Stimulated activated CD4-positive, alpha-beta T cell treated with anti-CD3 and anti-CD28 coated beads, Interleukin-12 subunit alpha, Interleukin-12 subunit beta, amount 100 ng/mL, for 48 hours (primary cell): Measurements from ENCODE around the gene WDR20.
"Not testable (repeated sequence)": the region's sequence is repeated elsewhere in the genome, so short reads cannot be mapped to it uniquely, and the experiment has no call there.

Experiments
- DNase-seq, 3 donors: peaks; one replicate each; pipeline ENCODE4 v3.0.0-alpha.2; 2020; ENCODE audit warnings: low read depth in 2 of 3, low spot score in 1 of 3

The WDR20 gene

DNA sequence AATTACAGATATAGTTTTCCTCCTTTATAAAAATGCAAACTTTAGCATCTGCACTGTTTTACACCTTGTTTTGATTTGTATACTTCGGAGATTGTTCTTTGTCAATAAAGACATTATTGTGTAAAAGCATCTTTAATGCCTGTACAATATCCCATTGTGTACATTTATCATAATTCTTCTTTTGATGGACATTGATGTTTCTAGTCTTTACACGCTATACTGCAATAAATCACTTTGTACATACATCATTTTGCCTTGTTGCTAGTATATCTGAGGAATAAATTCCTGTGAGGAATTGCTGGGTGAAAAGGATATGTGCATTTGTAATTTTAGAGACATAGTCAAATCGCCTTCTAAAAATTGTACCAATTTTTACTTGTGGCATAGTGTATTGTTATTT lies 30.4 kb downstream of the WDR20 start:
- no peak for DNase-seq

DNA sequence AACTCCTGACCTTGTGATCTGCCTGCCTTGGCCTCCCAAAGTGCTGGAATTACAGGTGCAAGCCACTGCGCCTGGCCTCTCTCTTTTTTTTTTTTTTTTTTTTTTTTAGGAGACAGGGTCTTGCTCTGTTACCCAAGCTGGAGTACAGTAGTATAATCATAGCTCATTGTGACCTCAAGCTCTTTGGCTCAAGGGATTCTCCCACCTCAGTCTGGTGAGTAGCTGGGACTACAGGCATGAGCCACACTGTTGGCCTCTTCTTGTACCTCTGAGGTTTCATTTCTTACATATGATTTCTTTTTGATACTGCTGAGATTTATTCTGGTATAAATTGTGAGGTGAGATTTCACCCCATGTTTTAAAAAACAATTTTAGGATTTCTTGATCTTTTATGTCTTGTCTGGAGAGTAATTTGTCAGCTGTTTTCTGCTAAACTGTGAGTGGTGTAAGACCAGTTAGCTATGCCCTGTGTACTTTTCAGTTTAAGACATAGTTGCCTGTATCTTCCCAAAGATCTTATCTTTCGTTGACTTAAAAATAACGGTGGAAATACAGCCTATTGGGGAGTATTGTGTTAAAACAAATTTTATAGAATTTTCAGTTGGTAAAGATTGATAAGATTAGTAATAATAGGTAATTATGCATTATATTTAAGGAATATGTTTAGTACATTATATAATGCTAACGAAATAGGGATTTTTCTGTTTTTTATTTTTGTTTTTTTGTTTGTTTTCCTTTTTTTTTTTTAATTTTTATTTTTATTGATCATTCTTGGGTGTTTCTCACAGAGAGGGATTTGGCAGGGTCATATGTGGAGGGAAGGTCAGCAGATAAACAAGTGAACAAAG lies 31.7 kb downstream of the WDR20 start:
- no peak for DNase-seq

DNA sequence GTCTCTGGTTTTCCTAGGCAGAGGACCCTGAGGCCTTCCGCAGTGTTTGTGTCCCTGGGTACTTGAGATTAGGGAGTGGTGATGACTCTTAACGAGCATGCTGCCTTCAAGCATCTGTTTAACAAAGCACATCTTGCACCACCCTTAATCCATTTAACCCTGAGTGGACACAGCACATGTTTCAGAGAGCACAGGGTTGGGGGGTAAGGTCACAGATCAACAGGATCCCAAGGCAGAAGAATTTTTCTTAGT lies 32.2 kb downstream of the WDR20 start:
- DNase-seq, result not testable (repeated sequence)

DNA sequence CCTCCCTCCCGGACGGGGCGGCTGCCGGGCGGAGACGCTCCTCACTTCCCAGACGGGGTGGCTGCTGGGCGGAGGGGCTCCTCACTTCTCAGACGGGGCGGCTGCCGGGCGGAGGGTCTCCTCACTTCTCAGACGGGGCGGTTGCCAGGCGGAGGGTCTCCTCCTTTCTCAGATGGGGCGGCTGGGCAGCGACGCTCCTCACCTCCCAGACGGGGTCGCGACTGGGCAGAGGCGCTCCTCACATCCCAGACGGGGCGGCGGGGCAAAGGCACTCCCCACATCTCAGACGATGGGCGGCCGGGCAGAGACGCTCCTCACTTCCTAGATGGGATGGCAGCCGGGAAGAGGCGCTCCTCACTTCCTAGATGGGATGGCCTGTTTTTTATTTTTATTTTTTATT lies 33.0 kb downstream of the WDR20 start:
- not testable (repeated sequence) for DNase-seq

GRCh38 chr14:102177161-102177560 lies 37.5 kb downstream of the WDR20 start:
- DNase-seq, result no peak

- no peak for DNase-seq
These were observed 39.1 kb downstream of the WDR20 start for GRCh38 chr14:102178806-102179205.

DNA sequence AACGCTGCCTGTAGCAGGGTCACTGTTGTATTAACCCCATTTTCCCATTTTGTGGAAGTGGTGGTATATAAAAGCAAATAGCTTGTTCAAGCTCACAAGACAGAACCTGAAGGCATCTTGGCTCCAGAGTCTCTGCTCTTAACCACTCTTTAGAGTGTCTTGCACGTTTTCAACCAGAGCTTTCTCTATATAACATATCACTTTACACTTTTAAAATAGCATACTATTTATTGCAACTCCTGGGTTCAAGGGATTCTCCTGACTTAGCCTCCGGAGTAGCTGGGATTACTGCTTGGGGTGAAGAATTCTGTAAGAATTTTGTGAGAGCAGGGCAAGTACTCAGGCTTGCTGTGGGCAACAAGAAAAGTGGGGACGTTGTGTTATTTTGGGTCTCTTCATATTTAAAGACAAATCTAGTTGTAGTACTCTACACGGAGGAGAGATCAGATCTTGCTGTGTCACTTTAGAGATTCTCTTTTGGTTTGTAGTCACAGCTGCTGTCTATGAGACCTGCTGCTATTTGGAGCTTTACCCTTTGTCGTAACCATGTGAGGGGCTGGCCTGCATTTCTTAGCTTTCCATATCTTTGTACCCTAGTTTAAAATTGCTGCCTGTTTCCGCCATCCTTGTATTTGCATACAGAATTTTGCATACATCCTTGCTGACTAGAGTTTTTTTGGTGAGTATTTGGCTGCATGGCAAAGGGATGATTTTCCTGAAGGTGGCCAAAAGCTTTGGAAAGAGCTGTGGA lies 40.7 kb downstream of the WDR20 start:
- no peak for DNase-seq

- no peak for DNase-seq
These were observed 41.5 kb downstream of the WDR20 start for GRCh38 chr14:102181187-102181586.

- DNase-seq, result peak in 1 of 3 donors; percentile 26
These were observed 42.5 kb downstream of the WDR20 start for GRCh38 chr14:102182190-102182589.

DNA sequence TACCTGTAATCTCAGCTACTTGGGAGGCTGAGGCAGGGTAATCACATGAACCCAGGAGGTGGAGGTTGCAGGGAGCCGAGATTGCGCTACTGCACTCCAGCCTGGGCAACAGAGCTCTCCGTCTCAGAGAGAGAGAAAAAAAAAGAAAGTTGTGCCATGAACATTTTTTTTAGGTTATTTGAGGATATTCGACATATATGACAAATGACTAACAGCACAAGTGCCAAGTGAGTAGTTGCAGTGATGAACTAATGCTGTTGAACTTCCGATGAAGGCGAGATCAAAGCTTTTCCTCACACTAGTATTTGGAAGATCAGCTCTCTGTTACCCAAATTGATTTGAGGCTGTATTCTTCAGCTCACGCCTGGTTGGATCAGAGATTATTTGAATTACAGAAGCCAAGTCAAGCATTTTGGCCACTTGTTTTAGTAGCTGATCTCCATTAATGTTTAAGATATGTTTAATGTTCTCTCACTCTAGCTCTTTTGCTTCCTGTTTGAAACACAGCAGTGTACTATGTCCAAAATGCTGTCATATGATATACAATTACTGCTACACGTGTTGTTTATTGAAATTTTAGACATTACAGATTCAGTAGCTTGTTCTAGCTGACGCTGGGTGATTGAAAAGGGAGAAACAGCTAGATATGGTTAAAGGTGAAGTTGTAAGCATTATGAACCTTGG lies 43.4 kb downstream of the WDR20 start:
- no peak for DNase-seq

DNA sequence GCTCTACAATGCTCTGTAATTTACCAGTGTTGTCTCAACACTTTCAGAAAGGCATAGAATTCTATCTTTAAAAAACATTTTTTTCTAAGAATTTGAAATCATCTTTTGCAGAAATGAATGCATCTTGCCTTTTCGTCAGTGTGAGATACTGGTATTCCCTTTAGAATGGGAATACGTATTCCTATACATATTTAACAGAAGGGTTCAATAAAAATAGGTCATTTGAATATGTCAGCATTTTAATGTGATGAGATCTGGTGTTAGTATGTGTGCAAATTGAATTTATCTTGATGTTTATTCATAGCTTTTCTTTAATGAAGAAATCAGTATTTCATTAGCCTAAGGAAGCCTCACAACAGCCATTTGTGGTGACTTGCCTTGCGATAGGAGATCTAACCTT lies 44.2 kb downstream of the WDR20 start:
- DNase-seq, result no peak

- DNase-seq, result peak; percentile 7 to 32 (median 13)
These were observed 44.8 kb downstream of the WDR20 start for GRCh38 chr14:102184316-102185035.

DNA sequence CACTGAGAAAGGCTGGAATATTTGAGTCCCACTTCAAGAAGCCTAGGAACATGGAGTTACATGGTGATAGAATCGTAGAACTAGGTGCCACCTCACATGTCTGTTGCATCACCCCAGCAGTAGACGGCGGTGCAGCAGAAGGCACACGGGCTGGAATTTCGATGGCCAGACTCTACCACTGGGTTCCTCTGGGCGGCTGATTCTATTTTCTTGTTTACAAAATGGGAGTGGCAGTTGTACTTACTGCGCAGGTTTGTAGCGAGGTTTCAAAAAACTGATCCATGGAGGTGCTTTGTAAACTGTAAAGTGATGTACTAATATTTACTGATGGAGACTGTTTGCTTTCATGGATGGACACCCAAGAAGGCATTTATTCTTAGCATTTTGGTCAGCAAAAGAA lies 45.7 kb downstream of the WDR20 start:
- no peak for DNase-seq

- DNase-seq, result no peak
These were observed 47.3 kb downstream of the WDR20 start for GRCh38 chr14:102187044-102187443.

DNA sequence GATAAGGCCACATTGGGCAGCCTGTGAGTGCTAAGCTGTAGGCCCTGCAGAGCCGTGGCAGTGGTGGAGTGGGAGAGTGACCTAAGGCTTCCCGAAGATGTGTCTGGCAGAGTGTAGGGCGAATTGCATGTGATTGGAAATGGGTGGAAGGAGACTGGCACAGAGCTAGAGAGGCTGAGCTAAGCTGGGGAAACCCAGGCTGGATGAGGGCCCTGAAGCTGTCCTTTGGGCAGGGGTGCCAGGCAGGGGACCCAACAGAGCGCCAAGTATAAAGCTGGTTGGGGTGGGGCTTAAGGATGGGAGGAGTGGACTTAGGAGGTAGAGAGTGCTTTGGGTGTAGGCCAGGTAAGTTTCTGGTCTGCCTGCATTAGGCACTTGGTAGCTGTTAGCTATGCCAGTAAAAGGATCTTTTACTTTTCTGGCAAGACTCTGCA lies 47.9 kb downstream of the WDR20 start:
- DNase-seq, result no peak

DNA sequence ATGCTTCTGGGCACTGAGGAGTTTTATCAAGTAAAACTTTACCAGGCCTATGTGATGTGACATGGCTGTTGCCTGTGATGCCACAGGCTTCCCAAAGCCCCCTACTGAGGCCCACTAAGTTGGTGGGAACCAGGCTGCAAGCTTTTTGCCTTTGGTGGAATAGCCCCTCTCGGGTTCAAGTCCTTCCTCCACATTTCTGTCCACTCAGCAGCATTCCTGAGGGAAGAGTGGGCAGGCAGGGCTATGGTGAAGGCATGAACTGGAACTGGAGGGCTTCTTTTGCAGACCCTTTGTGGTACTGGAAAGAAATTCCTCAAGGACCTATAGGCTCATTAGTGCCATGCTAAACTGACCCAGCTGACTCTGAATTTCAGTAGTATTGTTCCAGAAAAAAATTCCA lies 48.5 kb downstream of the WDR20 start:
- no peak for DNase-seq

DNA sequence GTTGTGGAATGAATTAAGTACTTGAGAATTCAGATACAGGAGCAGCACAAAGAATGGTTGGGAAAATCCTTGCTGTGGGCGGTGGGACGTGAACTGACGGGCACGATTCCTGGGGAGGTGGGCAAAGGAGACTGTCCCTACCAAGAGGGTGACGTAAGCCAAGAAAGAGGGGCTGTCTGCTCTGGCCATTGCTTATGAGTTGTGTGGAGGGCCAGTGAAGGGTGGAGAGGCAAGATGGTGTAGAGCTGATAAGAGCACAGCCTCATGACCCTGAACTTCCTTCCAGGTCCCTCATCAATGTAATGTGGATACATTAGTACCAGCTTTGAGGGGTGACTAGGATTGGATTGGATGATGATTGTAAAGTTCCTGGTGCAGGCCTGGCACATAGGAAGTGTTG lies 50.2 kb downstream of the WDR20 start:
- DNase-seq, result no peak

DNA sequence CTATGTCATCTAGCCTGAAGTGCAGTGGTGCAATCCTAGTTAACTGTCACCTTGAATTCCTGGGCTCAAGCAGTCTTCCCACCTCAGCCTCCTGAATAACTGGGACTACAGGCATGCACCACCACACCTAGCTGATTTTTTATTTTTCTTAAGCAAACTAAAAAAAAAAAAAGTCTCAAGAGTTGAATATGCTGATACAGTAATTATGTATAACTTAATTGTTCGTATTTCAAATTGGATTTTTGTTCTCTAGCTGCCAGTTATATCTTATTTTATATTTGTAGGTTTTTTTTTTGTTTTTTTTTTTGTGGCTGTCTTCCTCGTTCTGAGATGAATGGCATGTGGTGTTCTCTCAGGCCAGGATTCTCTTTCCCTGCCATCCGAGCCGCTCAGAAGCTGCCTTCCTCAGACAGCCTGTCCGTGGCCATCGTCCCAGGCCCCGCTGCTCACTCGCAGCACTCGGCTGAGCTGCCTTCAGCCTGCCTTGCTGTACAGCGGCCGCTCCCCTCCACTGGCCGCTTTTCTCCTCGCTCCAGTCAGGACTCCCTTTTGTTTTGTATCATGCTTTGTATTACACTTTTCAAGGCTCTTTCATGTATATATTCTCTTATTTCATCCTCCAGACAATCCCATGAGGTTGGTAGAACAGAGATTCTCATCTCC lies 53.3 kb downstream of the WDR20 start:
- no peak for DNase-seq

- DNase-seq, result no peak
These were observed 55.2 kb downstream of the WDR20 start for GRCh38 chr14:102194856-102195255.

DNA sequence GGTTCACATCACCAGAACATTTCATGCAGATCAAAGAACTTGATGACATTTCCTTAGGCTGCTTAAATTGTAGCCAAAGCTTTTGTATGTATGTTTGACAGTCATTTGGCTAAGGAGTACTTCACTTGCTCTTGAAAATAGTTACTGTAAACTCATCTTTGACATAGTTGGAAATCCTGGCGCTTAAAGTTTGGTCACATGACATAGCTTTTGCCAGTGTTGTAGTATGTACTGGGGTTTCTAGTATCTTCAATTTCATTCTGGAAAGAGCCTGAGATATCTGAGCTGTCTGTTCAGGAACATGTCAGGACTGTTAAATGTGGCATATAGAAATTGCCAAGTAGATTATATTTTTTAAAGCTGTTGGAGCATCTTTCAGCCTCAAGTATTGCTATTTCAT lies 55.7 kb downstream of the WDR20 start:
- no peak for DNase-seq
